Stimulated activated CD8-positive, alpha-beta memory T cell treated with anti-CD3 and anti-CD28 coated beads, Interleukin-15, amount 100 ng/mL, for 24 hours (primary cell): ENCODE data around the gene PCSK4.

ENCODE experiments used
- DNase-seq: peaks from one replicate; pipeline ENCODE4 v3.0.0-alpha.2; 2020; ENCODE audit warnings: low read depth

The PCSK4 gene

GRCh38 chr19:1470055-1470304, 20.2 kb downstream of the PCSK4 start:
- DNase-seq, result no peak

- DNase-seq, result no peak
Observed at GRCh38 chr19:1469255-1470054, 20.7 kb downstream of the PCSK4 start.

- DNase-seq, result no peak
Observed at GRCh38 chr19:1468821-1469254, 21.3 kb downstream of the PCSK4 start.

DNA sequence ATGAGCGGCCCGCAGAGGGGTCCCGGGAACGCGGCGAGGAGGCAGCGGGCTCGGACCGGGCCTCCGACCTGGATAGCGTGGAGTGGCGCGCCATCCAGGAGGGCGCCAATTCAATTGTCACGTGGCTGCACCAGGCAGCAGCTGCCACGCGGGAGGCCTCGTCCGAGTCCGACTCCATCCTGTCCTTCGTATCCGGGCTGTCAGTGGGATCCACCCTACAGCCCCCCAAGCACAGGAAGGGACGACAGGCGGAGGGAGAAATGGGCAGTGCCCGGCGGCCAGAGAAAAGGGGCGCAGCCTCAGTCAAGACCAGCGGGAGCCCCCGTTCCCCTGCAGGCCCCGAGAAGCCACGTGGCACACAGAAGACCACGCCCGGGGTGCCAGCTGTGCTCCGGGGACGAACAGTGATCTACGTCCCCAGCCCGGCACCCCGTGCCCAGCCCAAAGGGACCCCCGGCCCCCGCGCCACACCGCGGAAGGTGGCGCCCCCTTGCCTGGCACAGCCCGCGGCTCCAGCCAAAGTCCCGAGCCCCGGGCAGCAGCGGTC, 21.8 kb downstream of the PCSK4 start:
- no peak for DNase-seq

DNA sequence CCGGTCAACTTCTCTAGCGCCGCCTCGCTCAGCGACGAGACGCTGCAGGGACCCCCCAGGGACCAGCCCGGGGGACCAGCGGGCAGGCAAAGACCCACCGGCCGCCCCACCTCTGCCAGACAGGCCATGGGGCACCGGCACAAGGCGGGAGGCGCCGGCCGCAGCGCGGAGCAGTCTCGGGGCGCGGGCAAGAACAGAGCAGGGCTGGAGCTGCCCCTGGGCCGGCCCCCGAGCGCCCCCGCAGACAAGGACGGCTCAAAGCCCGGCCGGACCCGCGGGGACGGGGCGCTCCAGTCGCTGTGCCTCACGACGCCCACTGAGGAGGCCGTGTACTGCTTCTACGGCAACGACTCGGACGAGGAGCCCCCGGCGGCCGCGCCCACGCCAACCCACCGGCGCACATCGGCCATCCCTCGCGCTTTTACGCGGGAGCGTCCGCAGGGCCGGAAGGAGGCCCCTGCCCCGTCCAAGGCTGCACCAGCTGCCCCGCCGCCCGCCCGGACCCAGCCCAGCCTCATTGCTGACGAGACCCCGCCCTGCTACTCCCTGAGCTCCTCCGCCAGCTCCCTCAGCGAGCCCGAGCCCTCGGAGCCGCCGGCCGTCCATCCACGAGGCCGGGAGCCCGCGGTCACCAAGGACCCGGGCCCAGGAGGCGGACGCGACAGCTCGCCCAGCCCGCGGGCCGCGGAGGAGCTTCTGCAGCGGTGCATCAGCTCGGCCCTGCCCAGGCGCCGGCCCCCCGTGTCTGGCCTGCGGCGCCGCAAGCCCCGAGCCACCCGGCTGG, 22.5 kb downstream of the PCSK4 start:
- no peak for DNase-seq

GRCh38 chr19:1467215-1467489, 23.0 kb downstream of the PCSK4 start:
- DNase-seq, result no peak

DNA sequence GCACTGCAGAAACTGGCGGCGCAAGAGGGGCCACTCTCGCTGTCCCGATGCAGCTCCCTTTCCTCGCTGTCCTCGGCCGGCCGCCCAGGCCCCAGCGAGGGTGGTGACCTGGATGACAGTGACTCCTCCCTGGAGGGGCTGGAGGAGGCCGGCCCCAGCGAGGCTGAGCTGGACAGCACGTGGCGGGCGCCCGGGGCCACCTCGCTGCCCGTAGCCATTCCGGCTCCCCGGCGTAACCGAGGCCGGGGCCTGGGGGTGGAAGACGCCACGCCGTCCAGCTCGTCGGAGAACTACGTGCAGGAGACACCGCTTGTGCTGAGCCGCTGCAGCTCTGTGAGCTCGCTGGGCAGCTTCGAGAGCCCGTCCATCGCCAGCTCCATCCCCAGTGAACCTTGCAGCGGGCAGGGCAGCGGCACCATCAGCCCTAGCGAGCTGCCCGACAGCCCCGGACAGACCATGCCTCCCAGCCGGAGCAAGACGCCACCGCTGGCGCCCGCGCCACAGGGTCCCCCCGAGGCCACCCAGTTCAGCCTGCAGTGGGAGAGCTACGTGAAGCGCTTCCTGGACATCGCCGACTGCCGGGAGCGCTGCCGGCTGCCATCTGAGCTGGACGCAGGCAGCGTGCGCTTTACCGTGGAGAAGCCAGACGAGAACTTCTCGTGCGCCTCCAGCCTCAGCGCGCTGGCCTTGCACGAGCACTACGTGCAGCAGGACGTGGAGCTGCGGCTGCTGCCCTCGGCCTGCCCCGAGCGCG, 23.5 kb downstream of the PCSK4 start:
- DNase-seq, result no peak

DNA sequence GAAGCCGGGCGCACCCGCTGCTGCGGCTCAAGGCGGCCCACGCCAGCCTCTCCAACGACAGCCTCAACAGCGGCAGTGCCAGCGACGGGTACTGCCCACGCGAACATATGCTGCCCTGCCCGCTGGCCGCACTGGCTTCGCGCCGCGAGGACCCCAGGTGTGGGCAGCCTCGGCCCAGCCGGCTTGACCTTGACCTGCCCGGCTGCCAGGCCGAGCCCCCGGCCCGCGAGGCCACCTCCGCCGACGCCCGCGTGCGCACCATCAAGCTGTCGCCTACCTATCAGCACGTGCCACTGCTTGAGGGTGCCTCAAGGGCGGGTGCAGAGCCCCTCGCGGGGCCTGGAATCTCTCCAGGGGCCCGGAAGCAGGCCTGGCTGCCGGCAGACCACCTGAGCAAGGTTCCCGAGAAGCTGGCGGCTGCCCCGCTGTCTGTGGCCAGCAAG, 24.1 kb downstream of the PCSK4 start:
- DNase-seq, result no peak

DNA sequence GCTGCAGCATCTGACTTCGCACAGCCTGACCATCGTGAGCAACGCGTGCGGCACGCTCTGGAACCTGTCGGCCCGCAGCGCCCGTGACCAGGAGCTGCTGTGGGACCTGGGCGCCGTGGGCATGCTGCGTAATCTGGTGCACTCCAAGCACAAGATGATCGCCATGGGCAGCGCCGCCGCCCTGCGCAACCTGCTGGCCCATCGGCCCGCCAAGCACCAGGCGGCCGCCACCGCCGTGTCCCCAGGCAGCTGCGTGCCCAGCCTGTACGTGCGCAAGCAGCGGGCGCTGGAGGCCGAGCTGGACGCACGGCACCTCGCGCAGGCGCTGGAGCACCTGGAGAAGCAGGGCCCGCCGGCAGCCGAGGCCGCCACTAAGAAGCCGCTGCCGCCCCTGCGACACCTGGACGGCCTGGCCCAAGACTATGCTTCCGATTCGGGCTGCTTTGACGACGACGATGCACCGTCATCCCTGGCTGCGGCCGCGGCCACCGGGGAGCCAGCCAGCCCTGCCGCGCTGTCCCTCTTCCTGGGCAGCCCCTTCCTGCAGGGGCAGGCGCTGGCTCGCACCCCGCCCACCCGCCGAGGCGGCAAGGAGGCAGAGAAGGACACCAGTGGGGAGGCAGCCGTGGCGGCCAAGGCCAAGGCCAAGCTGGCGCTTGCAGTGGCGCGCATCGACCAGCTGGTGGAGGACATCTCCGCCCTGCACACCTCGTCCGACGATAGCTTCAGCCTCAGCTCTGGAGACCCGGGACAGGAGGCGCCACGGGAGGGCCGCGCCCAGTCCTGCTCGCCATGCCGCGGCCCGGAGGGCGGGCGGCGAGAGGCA, 24.7 kb downstream of the PCSK4 start:
- no peak for DNase-seq

DNA sequence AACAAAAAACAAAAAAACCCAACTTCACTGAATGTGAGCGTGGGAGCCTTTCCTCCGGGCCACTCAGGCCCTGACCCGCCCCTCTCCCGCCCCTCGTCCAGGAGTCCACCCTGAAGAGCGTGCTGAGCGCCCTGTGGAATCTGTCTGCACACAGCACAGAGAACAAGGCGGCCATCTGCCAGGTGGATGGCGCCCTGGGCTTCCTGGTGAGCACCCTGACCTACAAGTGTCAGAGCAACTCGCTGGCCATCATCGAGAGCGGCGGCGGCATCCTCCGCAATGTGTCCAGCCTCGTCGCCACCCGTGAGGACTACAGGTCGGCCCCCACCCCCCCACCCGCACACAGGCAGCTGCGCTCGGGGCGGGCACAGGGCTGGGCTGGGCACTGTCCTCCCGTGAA, 28.3 kb downstream of the PCSK4 start:
- no peak for DNase-seq

DNA sequence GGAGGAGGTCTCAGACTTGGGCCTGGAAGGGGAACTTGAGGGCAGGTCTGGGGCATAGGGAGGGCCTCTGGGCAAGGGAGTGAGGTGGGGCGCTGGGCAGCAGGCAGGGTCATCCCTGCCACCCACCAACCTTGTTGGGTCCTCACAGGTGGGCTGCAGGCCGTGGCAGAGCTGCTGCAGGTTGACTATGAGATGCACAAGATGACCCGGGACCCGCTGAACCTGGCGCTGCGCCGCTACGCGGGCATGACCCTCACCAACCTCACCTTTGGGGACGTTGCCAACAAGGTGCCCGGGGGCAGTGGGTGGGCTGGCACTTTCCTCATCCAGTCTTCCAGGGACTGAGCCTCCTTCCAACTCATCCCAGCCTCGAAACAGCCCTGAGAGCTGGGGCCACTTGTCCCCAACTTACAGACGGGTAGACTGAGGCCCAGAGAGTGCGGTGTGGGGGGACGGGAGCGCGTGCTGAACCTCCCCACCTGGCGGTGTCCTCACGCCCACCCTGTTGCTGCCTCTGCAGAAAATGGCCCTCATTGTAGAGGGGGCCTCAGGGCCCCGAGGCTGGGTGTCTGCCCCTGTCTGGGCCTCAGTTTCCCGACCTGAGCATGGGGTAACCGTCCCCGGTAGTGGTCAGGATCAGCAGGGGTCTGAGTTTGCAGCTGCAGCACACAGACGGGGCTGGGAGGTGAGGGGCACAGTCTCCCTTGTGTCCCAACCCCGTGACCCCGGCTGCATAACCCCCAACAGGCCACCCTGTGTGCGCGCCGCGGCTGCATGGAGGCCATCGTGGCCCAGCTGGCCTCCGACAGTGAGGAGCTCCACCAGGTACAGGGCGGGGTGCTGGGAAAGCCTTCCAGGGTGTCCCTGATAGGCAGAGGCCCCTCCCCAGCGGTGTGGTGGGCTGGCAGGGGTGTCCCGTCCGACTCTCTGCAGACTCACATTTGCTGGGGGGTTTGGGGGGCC, 29.8 kb downstream of the PCSK4 start:
- no peak for DNase-seq

GRCh38 chr19:1459479-1459878, 30.7 kb downstream of the PCSK4 start:
- no peak for DNase-seq

DNA sequence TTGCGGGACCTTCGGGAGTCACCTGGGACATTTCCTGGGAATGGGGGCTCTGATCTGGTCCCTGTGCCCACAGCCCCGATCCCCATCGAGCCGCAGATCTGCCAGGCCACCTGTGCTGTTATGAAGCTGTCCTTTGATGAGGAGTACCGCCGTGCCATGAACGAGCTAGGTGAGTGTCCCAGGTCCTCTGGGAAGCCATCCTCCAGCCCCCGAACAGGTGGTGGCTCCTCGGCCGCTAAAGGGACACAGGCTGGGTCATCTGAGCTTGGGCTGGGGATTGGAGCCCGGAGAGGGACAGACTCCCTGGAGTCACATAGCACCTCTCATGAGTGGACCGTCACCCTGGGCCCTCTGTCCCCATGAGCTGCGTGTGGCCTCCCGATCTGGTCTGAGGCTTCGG, 32.3 kb downstream of the PCSK4 start:
- no peak for DNase-seq

GRCh38 chr19:1457031-1457739, 33.0 kb downstream of the PCSK4 start:
- DNase-seq, result no peak

- DNase-seq, result no peak
Observed at GRCh38 chr19:1456121-1456900, 33.8 kb downstream of the PCSK4 start.

- no peak for DNase-seq
Observed at GRCh38 chr19:1455336-1456120, 34.6 kb downstream of the PCSK4 start.

DNA sequence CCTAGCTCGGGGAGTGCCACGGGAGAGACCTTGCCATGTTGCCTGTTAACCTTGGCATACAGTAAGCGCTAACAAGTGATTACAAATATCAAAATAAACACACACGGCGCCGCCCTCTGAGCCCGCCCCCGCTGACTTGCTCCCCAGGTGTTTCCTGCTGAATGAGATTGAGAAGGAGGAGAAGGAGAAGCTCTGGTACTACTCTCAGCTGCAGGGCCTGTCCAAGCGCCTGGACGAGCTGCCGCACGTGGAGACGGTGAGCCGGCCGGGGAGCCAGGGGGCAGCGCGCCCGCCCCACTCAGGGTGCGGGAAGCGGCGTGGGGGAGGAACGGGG, 35.2 kb downstream of the PCSK4 start:
- DNase-seq, result no peak

GRCh38 chr19:1453525-1454364, 36.4 kb downstream of the PCSK4 start:
- no peak for DNase-seq
